ENCODE measurements around the gene CCDC159.
"Not testable (repeated sequence)": the region's sequence is repeated elsewhere in the genome, so short reads cannot be mapped to it uniquely, and the experiment has no call there.

CCDC159 gene

DNA sequence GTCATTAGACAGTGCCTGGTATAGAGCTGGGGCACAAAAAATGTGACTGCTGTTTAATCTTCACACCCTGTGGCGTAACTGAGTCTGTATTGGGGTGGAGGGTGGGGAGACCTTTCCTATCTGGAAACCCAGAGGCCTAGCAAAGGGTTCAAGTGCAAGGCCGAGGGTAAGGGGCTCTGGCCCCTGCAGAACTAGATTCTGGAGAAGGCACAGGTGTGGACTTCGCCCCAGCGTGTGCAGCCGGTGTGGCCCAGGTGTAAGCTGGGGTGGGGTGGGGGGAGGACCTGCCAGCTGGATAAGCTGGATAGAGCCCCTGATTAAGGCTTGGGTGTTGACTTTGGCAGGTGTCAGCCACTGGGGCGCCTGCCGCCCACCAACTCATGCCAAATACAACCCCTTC, 8.2 kb upstream of the CCDC159 start:
- DNase-seq: no peak

DNA sequence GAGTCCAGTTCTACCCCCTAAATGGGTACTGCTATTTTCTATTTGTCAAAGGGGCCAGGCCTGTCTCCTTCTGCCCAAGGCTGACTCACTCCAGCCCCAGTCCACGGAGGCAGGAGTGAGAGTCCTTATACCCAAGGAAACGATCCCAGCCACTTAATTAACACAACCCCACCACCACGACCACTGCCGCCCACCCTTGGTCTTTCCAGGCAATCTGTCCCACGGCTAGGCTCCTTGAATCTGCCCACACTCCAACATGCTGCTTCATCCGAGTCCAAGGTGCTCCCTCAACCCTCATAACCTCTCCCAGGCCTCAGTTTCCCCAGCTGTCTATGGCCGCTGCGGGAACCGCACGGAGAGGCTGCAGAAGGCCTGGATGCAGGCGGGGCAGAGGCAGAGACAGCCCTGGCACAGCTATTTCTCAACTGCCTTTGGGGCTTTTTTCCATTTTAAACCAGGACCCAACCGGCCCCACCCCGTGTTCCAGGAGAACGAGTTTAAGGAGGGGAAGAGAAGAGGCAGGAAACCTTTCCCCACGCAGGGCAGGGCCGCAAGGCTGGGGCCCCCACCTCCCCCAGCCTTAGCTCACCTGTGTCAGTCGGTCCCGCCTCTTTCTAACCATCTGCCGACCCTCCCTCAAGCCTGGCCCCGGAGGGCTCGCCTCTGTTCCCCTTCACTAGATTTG, 7.6 kb upstream of the CCDC159 start:
- peak in 3 of 58 donors; percentile 23 to 40 (median 37) for DNase-seq

DNA sequence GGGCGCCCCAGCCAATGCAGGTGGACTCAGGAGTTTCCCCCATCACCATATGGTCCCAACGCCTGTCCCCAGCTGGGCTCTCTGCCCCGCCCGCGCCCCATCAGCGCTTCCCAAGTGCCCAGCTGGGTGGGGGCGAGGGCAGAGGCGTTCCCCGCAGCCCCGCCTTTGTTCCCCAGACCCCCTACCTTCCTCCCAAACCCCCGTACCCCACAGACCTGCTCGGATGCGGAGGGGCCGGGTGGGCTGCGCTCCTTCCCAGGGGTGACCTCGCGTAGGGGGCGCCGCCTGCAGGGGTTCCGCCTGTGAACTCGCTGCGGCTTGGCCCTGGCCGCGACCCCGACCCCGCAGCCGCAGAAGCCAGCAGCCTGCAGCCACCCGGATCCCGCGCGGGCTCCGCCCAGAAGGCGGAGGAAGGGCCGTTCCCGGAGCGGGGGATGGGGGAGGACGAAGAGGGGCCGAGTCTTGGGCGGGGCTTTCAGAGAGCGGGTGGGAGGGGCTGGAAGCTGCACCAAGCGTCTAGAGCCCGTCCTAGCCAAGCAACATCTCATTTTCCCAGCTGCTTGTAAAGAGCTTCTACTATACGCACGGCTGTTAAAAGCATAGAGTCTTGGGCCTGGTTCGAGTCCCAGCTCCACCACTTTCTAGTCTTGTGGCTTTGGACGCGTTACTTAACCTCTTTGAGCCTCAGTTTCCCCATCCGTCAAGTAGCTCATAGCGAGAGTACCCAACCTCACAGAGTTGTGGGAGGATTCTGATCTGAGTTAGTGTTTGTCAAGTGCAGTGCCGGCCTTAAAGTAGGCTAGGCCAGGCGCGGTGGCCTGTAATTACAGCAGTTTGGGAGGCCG, 6.8 kb upstream of the CCDC159 start, which contains the start of gene RAB3D:
TSS of gene RAB3D (minus strand) at position 404 of the 845 bp plus-strand sequence. CDS start 2,258 bp downstream, outside the sequence.
- peak in 57 of 58 donors; percentile 42 to 93 (median 81) for DNase-seq

- not testable (repeated sequence) for DNase-seq
Measured at GRCh38 chr19:11340099-11340467, 6.2 kb upstream of the CCDC159 start.

DNA sequence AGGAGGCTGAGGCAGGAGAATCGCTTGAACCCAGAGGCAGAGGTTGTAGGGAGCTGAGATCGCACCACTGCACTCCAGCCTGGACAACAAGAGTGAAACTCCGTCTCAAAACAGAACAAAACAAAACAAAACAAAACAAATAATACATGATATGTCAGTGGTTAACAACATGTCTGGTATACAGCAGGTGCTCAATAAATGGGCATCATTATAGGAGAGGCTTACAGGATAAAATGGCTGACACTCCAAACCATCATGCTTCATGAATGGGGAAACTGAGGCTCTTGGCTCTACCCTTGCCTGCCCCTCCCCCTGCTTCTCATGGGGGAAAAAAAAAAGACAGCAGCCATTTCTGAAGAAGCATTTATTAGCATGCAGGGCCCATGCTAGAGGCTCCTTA, 3.9 kb upstream of the CCDC159 start:
- no peak for DNase-seq

DNA sequence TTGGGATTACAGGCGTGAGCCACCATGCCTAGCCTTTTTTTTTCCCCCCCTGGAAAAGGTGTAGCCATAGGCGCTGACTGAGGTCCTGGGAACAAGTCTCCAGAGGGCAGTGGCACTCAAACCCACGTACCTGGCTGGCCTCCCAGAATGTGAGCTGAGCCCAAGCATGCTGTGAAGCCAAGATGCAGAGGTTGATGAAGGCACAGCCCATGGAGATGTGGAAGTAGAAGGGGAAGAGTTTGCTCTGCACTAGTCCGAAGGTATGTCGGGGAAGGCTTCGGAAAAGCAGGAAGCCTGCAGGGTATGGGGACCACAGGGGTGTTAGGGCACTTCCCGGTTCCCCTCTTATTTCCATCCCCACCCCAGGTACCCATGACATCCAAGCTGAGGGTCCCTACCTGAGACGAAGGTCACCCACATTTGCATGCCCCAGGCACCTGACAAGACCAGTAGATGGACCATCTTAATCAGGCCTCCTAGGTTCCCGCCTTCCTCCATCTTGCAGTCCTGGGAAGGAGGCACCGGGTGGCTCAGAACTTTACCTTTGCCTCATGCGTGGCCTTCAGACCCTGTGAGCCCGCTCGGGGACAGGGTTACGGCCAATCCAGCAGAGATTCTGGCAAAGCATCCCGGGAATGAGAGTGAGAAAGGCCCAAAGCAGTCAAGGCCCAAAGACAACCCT, 1.1 kb upstream of the CCDC159 start:
- DNase-seq: peak in 3 of 58 donors; percentile 7 to 12 (median 8)

DNA sequence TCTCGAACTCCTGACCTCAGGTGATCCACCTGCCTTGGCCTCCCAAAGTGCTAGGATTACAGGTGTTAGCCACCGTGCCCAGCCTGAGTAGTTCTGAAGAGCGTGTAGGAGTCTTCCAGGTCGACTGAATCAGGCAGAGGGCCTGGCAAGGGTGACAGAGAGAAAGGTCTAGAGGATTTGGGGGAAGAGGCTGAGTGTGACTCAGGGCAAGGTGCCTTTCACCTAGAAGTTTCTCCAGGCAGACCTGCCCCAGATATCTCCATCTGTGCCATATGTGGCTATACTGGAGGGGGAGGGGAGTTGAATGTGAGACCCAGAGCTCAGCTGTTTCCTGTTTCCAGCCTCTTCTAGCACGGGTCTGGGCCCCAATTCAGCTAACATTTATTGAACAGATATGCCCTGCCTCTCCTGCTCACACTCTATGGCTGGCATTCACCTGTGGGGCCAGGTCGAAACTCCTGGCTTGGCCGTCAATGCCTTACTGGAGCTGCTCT, 1.3 kb downstream of the CCDC159 start:
- DNase-seq: no peak

GRCh38 chr19:11349171-11349570, 2.9 kb downstream of the CCDC159 start:
- no peak for DNase-seq

GRCh38 chr19:11354102-11354501, 7.8 kb downstream of the CCDC159 start:
- DNase-seq: not testable (repeated sequence)

GRCh38 chr19:11355160-11356073, 9.1 kb downstream of the CCDC159 start, which contains the start of gene PLPPR2:
PLPPR2 (plus strand) TSS chr19:11355432; CDS start chr19:11357674, 2,242 bp downstream.
- peak; percentile 18 to 95 (median 84) for DNase-seq

- peak in 1 of 58 donors; percentile 13 for DNase-seq
Measured at GRCh38 chr19:11356074-11356397, 9.7 kb downstream of the CCDC159 start.

DNA sequence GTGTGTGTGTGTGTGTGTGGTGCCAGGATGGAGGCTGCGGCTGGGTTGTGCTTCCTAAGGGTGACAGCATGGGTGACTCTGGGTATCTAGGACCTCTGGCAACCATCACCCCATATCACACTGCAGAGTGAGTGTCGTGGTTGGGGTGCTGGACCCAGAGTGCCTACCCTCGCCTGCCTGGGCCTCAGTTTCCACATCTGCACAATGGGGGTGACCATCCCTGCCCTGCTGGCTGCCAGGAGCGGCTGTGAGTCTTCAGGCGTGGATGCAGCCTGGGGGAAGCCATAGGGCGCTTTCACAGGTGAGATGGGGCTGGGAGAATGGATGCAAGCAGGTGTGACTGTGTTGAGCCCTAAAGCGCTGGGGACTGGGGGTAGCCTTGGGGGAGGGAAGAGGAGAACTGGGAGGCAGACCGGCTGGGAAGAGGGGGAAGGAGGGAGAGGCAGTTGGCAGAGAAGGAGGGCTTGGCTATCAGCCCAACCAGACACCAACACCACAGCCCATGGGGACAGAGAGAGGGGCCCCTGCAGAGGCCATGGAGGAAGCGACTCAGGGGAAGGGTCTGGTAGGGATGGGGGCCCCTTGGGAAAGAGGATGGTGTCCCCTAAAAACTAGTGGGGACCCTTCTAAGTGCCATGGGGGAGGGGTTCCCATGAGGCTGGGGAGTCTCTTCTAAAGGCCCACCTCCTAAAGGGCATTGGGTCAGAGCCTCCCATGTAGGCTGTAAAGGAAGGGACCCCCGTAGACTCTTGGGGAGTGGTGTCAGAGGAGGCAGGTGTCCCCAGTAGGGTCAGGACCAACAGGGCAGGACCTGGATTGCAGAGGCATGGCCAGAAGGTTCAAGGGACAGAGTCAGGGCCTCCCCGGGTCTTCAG, 10.6 kb downstream of the CCDC159 start:
- no peak for DNase-seq

GRCh38 chr19:11359421-11359820, 13.1 kb downstream of the CCDC159 start:
- no peak for DNase-seq

- peak in 1 of 58 donors; percentile 33 for DNase-seq
Measured at GRCh38 chr19:11361037-11361770, 14.9 kb downstream of the CCDC159 start.

GRCh38 chr19:11361771-11362731, 15.7 kb downstream of the CCDC159 start:
- DNase-seq: no peak

DNA sequence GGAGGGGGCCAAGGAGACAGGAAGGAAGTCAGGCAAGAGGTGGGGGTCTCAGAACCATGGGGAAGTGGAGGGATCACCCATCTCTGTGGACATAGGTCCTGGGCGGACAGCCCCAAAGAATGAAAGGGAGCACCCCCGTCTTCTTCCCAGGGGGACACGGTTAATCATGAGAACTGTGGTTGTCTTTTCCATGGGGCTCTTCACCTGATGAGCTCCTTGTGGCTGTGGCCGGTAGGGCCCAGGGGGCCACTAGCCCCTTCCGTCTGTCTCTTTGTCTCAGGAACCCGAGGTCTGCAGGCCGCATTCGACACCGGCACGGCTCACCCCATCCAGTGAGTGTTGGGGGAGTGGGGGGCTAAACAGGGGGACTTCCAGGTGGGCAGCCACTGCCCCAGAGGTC, 17.6 kb downstream of the CCDC159 start:
- DNase-seq: no peak

DNA sequence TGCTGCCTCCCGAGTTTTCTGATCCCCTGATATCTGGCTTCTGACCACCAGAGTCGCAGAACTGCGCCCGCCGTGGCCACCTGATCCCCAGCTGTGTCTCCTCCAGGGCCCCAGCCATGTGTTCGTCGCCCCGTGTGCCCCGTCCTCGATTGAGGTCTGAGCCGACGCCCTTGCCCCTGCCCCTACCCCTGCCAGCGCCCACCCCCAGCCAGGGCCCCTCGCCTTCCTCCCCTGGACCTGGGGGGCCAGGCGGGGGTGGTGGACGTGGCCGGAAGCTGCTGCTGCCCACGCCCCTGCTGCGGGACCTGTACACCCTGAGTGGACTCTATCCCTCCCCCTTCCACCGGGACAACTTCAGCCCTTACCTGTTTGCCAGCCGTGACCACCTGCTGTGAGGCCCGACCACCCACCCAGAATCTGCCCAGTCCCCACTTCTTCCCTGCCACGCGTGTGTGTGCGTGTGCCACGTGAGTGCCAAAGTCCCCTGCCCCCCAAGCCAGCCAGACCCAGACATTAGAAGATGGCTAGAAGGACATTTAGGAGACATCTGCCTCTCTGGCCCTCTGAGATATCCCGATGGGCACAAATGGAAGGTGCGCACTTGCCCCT, 18.1 kb downstream of the CCDC159 start:
- DNase-seq: no peak

All from anterior cingulate cortex (tissue), 58 donors.